GM19193 (cell line): ENCODE results near the gene CKS1B.

ENCODE experiments used
- POLR2A ChIP-seq: IDR thresholded peaks from 4 replicates; pipeline ENCODE4 v1.6.1; 2011; ENCODE audit not compliant: insufficient read depth, insufficient read length; ENCODE audit errors: extremely low read depth

Gene CKS1B

DNA sequence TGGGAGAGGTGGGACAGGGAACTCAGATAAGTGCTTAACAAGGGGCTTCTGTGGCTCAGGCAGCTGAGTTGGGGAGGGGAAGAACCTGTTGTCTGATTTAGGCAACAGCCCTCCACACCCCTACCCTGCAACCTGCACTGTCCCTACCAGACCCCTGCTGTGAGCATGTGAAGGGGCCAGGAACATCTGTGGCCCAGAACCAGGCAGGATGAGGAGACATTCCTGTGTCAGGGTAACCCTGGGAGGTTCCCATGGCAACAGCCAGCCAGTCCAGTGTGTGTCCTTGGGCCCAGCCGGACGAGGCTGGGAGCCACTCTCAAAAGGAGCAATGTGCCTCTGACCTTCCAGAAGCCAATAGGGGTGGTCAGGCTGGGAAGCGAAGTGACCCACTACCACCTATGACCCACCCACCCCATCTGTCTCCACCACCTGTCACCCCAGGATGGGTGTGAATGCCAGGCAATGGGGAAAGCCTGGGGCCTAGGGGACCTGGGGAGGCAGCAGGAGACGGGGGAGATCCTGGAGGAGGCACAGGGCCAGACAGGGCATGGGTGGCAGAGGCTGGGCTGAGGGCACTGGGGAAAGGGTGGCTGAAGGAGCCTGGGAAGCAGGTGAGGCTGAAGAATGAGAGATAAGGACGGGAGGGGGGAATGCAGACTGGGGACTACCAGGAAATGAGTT, 33.0 kb upstream of the CKS1B start:
- no peak for TF ChIP-seq POLR2A

DNA sequence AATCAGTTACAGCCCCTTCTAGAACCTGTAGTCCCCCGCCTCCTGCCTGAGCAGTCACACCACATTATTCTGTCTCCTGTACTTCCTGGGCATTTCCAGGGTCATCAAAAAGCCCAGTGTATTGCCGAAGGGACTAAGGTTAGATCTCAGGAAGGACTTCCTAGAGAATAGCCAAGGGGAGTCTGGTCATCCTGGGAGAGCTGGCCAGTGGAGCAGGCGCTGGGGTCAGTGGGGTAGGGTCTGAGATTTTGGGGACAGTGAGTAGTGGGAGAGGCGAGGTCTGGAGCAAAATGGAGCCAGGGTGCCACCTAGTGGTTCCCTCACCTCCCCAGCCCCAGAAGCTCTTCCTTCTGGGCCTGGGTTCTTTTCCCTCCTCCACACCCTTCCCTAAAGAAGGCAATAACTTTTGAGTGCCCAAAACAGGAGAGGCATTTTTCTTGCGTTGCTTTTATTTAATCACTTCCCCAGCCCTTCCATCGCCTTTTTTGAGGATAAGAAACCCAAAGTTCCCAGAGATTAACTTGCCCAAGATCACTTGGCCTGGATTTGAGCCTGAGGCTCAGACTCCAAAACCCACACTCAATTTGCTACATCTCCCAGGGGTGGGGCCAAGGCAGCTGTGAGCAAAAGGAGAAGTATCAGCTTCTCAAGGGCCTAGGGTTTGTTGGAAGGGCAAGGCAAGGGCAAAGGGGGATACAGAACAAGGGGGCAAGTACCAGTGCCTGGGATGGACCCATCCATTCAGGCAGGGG, 30.7 kb upstream of the CKS1B start:
- TF ChIP-seq POLR2A = no peak

DNA sequence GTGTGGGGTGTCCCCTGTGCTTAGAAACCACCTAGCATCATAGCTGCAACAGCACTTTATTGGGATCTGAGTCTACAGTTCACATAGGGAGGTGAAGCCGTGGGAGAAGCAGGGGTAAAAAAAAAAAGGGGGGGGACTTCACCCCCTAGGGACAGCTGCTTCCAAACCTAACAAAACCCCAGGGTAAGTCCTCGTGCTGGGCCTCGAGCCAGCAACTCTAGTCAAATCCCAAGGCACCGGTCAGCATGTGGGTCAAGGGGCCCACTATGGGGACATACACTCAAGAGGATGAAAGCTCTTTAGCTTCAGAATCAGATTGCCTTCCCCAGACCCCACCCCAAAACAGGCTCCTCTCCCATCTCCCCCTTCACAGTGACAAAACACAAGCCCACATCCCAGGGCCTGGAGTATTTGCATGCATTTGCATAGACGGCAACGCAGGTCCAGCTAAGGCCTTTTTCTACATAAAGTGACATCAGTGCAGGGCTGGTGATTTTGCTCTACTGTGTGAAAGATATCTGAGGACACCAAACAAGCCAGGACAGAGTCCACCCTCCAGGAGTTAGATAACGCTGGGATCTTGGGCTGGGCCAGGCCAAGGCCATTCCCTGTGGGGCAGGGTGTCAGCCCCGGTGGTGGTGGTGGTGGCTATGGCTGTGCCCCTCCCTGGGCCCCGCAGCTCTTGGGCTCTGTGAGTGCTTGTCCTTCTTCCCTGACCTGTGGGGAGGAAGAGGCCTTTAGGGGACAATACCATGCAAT, 29.9 kb upstream of the CKS1B start:
- no peak for TF ChIP-seq POLR2A

DNA sequence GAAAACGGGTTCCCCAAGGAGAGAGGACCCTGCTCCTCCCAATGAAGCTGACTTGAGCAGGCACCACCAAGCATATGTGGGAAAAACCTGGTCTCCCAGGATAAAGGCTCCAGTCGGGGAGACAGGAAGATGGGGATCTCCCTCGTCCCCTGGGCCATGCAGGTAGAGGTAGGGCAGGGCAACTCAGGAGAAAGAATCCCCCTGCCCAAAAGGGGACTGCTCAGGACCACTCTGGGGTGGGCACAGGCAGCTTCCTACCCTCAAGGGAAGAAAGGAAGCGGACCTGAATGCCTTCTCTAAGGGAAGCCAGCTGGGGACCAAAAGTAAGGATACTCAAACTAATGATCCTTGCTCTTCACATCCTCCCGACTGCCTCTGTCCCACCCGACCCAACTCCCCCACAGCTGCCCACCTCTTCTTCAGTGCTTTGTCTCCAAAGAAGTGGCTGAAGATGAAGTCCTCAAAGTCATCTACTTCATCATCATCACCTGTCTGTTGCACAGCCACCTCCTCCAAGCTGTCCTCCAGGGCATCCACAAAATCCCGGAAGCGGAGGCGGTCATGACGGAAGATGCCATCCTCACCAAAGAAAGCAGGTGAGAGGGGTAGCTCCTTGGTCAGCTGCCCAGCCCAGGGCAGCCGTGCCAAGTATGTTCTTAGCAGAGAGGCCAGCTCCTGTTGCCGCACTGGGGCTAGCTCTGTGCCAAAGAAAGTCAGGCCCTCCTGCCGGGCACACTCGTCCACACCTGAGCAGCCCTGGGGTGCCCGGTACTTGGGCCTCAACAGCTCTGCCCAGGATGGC, 29.1 kb upstream of the CKS1B start:
- TF ChIP-seq POLR2A = no peak

DNA sequence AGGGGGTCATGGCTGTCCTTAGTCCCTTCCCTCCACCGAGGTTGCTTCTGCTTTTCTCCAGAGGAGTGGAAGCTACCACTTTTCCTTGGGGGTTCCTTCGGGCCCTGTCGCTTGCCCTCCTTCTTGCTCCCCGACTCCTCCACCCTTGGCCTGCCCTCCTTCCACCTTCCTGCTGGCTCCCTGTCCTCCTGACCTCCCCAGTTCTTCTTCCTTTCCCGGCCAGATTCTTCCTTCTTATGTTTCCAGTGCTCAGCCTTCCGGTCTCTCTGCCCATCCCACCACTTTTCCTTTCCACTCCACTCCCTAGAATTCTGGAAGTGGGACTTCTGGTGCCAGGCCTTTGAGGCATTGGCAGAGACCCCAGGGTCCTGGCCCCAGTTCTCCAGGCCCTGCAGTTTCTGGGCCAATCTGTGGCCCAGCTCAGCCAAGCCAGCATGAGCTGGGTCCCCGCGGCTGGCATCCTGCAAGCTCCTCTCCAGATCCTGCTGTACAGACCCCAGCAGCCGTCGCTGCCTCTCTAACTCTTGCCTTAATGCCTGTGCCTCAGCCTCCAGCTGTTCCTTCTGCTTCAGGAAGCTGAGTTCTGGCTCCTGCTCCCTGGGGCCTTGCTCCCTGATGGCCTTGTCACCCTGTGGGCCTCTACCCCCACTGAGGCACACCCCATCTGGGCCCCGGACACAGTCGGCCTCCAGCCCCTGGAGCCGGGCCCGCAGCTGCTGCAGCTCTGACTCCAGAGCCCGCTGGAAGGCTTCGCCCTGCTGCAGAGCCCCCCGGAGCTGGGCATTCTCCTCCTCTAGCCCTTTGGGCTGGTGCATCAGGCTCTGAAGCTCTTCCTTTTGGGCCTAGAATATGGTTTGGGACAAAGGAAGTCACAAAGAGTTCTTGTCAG, 28.3 kb upstream of the CKS1B start:
- no peak for TF ChIP-seq POLR2A

DNA sequence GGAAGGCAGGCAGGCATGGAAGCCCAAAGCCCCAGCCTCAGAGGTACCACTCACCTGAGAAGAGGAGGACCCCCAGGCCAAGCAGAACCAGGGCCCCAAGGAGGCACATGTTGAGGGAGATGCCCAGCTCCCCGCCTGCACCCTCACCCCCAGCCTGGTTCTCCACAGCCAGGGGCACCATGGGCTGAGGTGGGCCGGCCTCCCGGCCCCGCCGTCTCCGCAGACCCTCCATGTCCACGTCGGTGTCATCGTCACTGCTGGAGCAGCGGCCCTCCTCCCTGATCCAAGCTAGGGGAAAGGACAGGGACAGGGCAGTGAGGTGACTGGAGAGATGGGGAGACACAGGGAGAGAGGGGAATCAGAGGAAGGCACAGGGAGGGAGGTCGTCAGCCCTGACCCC, 26.4 kb upstream of the CKS1B start:
- no peak for TF ChIP-seq POLR2A

DNA sequence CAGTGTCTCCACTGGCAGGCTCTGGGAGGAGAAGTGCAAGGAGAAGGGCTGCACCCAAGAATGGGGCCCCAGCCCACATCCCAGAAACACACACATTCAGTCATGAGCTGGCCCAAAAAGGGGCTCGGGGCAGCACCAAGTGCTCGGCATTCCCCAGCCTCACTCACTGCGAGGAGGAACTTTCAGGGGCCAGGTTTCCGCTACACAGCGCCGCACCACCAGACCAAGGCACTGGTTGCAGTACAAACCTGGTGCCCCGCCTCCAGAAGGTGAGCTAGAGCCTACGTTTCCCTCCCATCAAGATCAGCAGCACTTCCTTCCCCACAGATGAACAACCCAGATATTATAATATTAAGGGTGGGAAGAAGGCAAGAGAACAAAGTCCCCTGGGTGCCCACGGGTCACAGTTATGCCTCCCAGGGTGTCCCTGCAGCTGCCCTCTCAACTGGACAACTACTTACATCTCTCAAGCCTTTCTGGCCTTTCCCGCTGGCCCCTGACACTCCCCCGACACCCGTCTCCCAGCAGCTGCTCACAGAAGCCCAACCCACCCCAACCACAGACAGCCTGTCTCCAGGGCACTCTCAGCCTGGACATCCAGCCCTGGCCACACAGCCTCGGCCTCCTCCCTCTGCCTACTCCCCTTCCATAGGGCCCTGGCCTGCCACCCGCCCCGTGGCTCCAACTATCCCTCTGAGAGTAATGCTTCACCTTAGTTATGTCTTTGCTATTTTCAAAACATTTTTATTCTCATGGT, 22.4 kb upstream of the CKS1B start:
- no peak for TF ChIP-seq POLR2A

DNA sequence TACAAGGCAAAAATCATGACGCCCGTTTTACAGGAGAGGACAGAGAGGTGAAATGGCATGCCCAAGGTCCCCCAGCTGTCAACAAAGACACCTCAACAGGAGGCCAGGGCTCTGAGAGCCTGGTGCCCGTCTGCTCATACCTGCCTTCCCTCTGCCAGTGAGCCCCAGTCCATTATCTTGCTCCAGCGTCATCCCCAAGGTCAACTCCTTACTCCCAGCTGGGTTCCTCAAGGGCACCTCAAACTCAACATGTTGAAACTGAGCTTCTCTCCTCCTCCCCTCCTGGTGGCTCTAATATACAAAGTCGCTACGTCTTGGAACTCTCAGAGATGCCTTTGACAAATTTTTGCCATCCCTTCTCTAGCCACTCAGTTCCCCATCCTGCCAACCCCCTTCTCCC, 21.8 kb upstream of the CKS1B start:
- no peak for TF ChIP-seq POLR2A

DNA sequence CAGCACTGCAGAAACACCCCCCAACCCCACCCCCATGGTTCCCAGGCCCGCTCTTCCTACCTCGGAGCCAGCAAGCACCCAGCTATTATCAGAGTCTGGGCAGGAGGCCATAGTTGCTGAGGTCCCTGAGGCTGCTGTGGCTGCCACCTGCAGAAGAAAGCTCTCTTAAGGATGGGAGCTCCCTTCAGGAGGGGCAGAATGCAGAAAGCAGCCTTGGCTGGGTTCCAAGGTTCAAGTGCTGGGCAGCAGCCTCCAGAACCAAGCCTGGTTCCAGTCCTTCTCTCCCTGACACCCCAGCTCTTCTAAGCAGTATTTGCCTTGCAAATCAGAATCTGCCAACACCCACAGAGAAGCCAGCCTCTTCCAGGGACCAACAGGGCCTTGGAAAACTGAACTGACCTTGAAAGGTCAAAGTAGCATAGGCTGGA, 20.9 kb upstream of the CKS1B start:
- no peak for TF ChIP-seq POLR2A

DNA sequence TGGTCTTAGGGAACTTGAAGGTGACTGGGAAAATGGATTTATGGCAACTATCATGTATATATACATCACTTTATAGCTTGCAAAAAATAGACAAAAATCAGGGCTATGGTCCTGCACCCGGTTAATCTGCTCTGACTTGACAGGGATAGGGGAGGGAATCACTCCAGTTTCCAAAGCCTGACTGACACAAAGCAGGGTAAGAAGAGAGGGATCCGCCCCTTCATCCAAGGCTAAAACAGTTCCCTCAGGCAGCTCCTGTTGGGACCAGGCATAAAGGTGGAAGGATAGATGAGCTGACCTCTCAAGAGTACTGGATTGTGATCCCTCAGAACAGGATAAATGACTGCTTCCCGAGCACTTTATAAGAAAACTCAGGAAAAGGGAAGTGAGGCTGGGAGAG, 19.9 kb upstream of the CKS1B start:
- TF ChIP-seq POLR2A = no peak

DNA sequence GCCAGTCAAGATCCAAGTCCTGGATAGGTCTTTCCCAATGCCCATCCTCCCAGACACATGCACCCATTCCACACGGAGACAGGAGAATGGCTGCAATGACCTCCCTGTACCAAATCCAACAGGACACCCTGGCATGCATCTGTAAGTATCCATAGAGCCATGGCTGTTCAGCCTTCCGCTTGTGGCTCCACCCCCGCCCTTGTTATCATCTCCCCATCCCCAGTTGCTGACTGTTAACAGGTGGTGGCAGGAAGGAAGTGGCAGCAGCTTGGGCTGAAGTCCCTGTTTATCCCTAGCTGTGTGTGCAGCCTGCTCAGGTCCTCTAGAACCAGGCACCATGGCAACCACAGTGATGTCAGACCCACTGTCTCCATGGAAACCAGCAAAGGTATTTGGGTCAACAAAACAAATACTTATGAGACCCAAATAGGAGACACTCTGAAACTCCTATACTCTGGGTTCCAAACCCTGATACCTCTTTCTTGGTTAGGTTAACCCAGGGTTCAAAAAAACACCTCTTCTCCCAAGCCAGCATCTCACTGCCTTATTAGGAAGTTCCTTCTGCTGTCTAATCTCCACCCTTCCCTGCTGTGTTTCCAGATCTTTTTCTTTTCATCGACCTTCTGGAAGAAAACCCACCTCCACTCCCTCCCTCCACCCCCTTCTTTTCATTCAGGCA, 19.3 kb upstream of the CKS1B start:
- TF ChIP-seq POLR2A = peak; percentile 42

DNA sequence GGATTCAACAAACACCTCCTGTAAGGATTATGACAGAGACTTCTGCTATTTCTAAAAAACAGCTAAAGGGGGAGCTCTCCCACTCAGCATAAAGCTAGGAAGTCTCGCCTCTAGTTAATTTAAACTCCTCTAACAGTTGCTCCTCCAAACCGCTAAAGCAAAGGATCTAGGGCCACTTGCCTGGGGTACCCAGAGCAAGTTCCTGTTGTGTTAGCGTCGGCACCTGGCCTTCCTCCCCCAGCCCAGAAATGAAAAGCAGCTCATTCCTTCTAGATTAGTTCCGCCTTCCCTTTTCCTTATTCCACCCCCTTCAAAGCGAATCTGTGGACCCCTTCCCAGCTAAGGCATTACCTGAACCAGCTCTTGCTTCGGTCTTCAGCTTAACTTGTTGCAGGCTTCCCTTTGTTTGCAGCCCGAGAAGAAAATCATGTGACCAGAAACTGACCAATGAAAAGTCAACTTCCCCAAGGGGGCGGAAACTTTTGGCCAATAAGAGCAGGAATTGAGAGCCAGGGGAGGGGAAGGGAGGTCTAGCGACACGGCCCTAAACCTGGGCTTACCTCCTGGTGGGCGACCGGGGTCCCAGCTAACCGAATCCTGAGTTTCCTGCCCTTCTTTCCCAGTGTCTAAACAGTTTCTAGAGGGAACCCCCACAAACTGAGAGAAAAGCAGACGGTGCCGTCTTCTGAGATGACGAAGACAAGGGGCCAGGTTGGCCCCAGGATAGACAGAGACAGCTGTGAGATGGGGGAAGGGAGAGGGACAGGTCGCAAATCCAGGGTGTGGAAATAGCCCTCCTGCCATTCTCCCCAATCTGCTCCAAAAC, 18.6 kb upstream of the CKS1B start, which contains the start of gene PBXIP1:
Gene PBXIP1 (minus strand): TSS at position 382 of the 826 bp plus-strand sequence. CDS start 2,378 bp downstream, outside the sequence.
- no peak for TF ChIP-seq POLR2A
